Skeletal muscle cell (primary cell): ENCODE measurements around the gene HMGN2.

Source experiments
- DNase-seq: peaks from one replicate; pipeline ENCODE4 v3.0.0-alpha.2; 2010; ENCODE audit warnings: low read depth
- H3K4me3 ChIP-seq: 2 replicates; pipeline ENCODE4 v1.5.1; 2011; ENCODE audit warnings: low read depth, mild to moderate bottlenecking, control low read depth, low read length, moderate library complexity

The HMGN2 gene

GRCh38 chr1:26472320-26472900 lies at the start of gene HMGN2:
Gene HMGN2, plus strand, starts transcription at chr1:26472440. Its CDS starts 173 bp downstream, at chr1:26472613.
- H3K4me3 ChIP-seq = peak within 1 kb of the TSS; percentile 74
- DNase-seq = peak; percentile 55

GRCh38 chr1:26429721-26430120 lies 42.5 kb upstream of the HMGN2 start:
- no peak overlapping the region for H3K4me3 ChIP-seq
- no peak for DNase-seq

- peak within 1 kb of the TSS; percentile 61 for H3K4me3 ChIP-seq
- DNase-seq = peak; percentile 97
Measured at GRCh38 chr1:26431979-26432695, 40.1 kb upstream of the HMGN2 start, which contains the start of gene DHDDS. Gene DHDDS, plus strand, starts transcription at chr1:26432321. Its CDS starts 625 bp downstream, at chr1:26432946.

- peak overlapping the region; percentile 61 for H3K4me3 ChIP-seq
- no peak for DNase-seq
Measured at GRCh38 chr1:26432793-26433192, 39.4 kb upstream of the HMGN2 start.

GRCh38 chr1:26434161-26434752 lies 38.0 kb upstream of the HMGN2 start:
- H3K4me3 ChIP-seq = no peak overlapping the region
- no peak for DNase-seq

GRCh38 chr1:26438041-26438440 lies 34.2 kb upstream of the HMGN2 start:
- no peak for DNase-seq
- H3K4me3 ChIP-seq = no peak overlapping the region

GRCh38 chr1:26440259-26440658 lies 32.0 kb upstream of the HMGN2 start:
- DNase-seq = no peak
- no peak overlapping the region for H3K4me3 ChIP-seq

GRCh38 chr1:26449868-26450267 lies 22.4 kb upstream of the HMGN2 start:
- no peak overlapping the region for H3K4me3 ChIP-seq
- DNase-seq = no peak

GRCh38 chr1:26450908-26451307 lies 21.3 kb upstream of the HMGN2 start:
- no peak overlapping the region for H3K4me3 ChIP-seq
- DNase-seq = no peak

GRCh38 chr1:26452459-26453183 lies 19.6 kb upstream of the HMGN2 start:
- no peak for DNase-seq
- no peak overlapping the region for H3K4me3 ChIP-seq

- no peak overlapping the region for H3K4me3 ChIP-seq
- no peak for DNase-seq
Measured at GRCh38 chr1:26459148-26459547, 13.1 kb upstream of the HMGN2 start.

- no peak overlapping the region for H3K4me3 ChIP-seq
- no peak for DNase-seq
Measured at GRCh38 chr1:26459573-26460031, 12.6 kb upstream of the HMGN2 start.

- DNase-seq = no peak
- H3K4me3 ChIP-seq = no peak overlapping the region
Measured at GRCh38 chr1:26468911-26469310, 3.3 kb upstream of the HMGN2 start.

GRCh38 chr1:26469558-26469957 lies 2.7 kb upstream of the HMGN2 start:
- no peak overlapping the region for H3K4me3 ChIP-seq
- DNase-seq = no peak

GRCh38 chr1:26470878-26471497 lies 1.3 kb upstream of the HMGN2 start:
- DNase-seq = no peak
- H3K4me3 ChIP-seq = peak overlapping the region; percentile 74

- peak overlapping the region; percentile 74 for H3K4me3 ChIP-seq
- peak; percentile 43 for DNase-seq
Measured at GRCh38 chr1:26471498-26472319, 531 bp upstream of the HMGN2 start.

GRCh38 chr1:26472901-26473845 lies 933 bp downstream of the HMGN2 start:
- peak overlapping the region; percentile 74 for H3K4me3 ChIP-seq
- DNase-seq = peak; percentile 80

- no peak overlapping the region for H3K4me3 ChIP-seq
- DNase-seq = no peak
Measured at GRCh38 chr1:26474818-26475217, 2.6 kb downstream of the HMGN2 start.
